Cardiac fibroblast (primary cell): ENCODE results near the gene STAP1.

Experiments
- DNase-seq, 2 donors: peaks; one replicate each; pipeline versions ENCODE4 v3.0.0 to v3.0.0-alpha.2; 2010; ENCODE audit warnings: low read depth in 2 of 2
- H3K4me3 ChIP-seq, 2 donors: replicated peaks in 1 of 2; 1 replicate in 1 of 2; 2 replicates in 1 of 2; pipeline ENCODE4 v1.5.1; 2011; ENCODE audit warnings: low read depth in 2 of 2, low read length in 2 of 2, mild to moderate bottlenecking in 2 of 2, moderate library complexity in 1 of 2
- TF ChIP-seq, protein P1 (sequence below): IDR thresholded peaks from one replicate; pipeline ENCODE4 v1.5.1; 2011; ENCODE audit warnings: low read depth, mild to moderate bottlenecking, low read length, inconsistent platforms

The STAP1 gene

DNA sequence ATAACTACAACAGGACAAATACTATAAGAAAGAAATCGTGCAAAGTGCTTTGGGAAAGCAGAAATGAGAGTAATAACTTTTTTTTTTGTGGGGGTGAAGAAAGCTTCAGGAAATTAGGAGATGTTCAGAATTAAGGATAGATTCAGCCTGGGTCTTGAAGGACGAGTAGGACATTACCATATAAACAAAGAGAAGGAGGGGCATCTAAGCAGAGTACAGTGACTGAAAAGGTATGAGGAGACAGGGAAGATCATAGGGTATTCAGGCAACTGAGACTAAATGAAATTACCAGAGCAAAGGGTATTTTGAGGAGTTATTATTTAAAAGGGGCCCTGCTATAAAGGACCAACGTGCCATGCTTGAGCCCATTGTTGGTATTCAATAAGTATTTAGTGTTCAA lies 3.1 kb upstream of the STAP1 start:
- TF ChIP-seq, protein P1, sequence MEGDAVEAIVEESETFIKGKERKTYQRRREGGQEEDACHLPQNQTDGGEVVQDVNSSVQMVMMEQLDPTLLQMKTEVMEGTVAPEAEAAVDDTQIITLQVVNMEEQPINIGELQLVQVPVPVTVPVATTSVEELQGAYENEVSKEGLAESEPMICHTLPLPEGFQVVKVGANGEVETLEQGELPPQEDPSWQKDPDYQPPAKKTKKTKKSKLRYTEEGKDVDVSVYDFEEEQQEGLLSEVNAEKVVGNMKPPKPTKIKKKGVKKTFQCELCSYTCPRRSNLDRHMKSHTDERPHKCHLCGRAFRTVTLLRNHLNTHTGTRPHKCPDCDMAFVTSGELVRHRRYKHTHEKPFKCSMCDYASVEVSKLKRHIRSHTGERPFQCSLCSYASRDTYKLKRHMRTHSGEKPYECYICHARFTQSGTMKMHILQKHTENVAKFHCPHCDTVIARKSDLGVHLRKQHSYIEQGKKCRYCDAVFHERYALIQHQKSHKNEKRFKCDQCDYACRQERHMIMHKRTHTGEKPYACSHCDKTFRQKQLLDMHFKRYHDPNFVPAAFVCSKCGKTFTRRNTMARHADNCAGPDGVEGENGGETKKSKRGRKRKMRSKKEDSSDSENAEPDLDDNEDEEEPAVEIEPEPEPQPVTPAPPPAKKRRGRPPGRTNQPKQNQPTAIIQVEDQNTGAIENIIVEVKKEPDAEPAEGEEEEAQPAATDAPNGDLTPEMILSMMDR, result no peak
- DNase-seq, result no peak
- H3K4me3 ChIP-seq, result no peak overlapping the region

DNA sequence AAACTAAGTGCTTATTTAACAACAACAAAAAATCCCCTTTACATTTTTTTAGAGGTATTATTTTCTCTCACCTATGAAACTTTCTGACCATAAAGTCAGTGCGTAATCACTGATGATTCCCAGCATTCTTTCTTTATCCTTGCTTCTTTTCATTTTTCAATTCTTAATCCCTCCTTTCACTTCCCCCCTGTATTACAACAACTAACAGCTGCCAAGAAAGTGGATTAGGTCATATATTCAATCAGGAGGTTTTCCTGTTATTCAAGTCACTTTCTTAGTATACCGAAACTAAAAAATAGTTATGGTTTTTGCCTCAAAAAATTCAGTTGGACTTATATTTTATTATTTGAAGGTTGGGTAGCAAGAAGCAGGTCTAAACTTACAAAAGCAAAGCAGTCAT lies 2.1 kb upstream of the STAP1 start:
- H3K4me3 ChIP-seq, result no peak overlapping the region
- DNase-seq, result peak; percentile 24 to 64
- TF ChIP-seq, protein P1, result no peak

DNA sequence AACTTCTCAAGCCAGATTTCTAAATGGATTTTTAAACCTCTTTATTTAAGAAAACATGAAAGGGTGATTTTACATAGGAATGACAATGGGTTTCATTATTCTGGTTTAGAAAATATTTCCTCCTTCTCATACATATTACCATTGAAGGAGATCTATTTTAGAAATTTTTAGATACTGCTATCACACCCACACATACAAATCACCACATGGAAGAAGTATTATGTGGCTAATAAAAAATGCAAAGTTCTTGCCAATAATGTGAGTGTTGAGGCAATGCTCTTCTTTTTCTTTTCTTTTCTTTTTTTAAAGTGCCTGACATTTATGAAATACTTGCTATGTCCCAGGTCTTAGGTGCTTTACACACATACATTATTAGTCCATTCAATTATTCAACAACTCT lies 6.8 kb downstream of the STAP1 start:
- DNase-seq, result peak; percentile 26 to 55
- no peak overlapping the region for H3K4me3 ChIP-seq
- TF ChIP-seq, protein P1, result no peak

DNA sequence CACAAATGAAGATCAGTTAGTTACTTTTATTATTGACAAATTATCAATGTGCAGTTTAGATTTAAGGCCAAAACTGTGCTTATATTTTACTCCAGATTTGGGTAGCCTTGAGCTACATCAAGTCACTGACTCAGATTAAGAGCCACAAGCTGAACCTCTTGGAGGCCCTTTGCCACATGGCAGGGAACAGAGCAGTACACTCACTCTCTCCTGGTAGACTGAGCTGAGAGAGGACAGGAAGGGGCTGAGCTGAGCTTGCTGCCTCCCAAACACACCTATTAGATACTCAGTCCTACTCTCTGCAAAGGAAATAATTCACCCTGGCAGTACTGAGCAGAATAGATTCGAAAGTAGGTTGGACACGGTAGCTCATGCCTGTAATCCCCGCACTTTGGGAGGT lies 7.8 kb downstream of the STAP1 start:
- no peak overlapping the region for H3K4me3 ChIP-seq
- TF ChIP-seq, protein P1, result no peak
- no peak for DNase-seq

DNA sequence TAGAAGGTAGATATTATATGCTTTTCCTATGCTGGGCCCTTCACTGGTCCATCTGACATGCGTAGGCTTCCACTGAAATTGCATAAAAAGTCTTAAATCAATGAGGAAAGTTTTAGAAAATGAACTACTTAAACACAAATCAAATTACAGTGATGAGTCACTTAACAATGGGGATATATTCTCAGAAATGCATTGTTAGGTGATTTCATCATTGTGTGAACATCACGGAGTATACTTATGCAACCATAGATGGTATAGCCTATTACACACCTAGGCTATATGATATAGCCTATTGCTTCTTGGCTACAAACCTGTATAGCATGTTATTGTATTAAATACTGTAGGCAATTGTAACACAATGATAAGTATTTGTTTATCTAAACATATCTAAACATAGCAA lies 10.3 kb downstream of the STAP1 start:
- DNase-seq, result peak in 1 of 2 donors; percentile 49
- H3K4me3 ChIP-seq, result no peak overlapping the region
- TF ChIP-seq, protein P1, result no peak

DNA sequence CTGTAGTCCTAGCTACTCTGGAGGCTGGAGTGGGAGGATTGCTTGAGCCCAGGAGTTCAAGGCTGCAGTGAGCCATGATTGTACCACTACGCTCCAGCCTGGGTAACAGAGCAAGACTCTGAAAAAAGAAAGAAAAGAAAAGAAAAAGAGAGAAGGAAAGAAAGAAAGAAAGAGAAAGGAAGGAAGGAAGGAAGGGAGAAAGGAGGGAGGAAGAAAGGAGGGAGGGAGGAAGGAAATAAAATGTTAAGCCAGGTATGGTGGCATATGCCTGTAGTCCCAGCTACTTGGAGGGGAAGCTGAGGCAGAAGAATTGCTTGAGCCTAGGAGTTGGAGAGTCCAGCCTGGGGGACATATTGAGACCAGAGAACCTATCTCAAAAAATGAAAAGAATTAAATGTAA lies 12.0 kb downstream of the STAP1 start:
- no peak overlapping the region for H3K4me3 ChIP-seq
- TF ChIP-seq, protein P1, result no peak
- no peak for DNase-seq

DNA sequence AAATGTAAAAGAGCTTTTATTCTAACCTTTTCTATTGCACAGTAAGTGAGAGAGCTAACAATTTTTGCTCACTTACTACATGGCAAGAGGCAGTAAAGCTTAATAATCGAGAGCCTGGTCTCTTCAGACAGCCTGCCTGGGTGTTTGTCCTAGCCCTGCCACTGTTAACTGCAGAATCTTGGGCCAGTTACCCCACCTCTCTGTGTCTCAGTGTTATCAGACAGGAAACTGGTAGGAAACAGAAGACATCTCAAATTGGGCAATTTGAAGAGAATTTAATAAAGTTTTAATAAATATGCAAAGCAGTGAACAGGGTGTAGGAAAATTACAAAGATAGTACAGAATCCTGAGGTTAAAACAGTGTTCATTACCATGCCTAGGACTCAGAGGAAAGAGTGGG lies 13.4 kb downstream of the STAP1 start:
- DNase-seq, result no peak
- H3K4me3 ChIP-seq, result no peak overlapping the region
- TF ChIP-seq, protein P1, result no peak
